ENCODE results near the gene AURKA. TPM values are rescaled to one million over a fixed set of nuclear protein-coding genes. Genes with fewer than 3 reads are reported as not detected.

Gene AURKA
- total and polyA plus RNA-seq, 2 of the 8 experiments (the other 6 are each of a cell fraction or from before 2014, with no cell fraction given), result 45.8 to 84.8 TPM

GRCh38 chr20:56422076-56422823 is 30.2 kb upstream of the AURKA start (continued):
- TF ChIP-seq JUN (IDR thresholded peaks at IDR 0.05; ENCODE audit: low read depth, low read length) (no peak), KDM5A (IDR thresholded peaks at IDR 0.05; ENCODE audit: low read length) (no peak), CHD1 (IDR thresholded peaks at IDR 0.05; ENCODE audit: low read depth, low read length) (no peak)

Data from H1 (cell line).